Measurements from ENCODE around the gene RSBN1.
"Not testable (repeated sequence)": the region's sequence is repeated elsewhere in the genome, so short reads cannot be mapped to it uniquely, and the experiment has no call there.

The RSBN1 gene

GRCh38 chr1:113744114-113744513, 68.2 kb downstream of the RSBN1 start:
- no peak for DNase-seq (ENCODE audit: low spot score)

DNA sequence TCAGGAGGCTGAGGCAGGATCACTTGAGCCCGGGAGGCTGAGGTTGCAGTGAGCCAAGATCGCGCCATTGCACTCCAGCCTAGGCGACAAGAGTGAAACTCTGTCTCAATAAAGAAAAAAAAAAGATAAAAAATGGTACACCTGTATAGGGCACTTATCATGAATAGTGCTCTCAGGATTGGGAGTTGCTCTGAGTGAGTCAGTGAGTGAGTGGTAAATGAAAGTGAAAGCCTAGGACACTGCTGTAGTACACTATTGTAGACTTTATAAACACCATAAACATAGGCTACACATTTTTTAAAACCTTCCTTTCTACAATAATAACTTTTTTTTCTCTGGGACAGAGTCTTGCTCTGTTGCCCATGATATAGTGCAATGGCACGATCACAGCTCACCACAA, 69.8 kb downstream of the RSBN1 start:
- DNase-seq (ENCODE audit: low spot score): peak; percentile 4

GRCh38 chr1:113734357-113735055, 77.8 kb downstream of the RSBN1 start:
- DNase-seq (ENCODE audit: low spot score): peak; percentile 34

GRCh38 chr1:113732802-113733201, 79.5 kb downstream of the RSBN1 start:
- no peak for DNase-seq (ENCODE audit: low spot score)

DNA sequence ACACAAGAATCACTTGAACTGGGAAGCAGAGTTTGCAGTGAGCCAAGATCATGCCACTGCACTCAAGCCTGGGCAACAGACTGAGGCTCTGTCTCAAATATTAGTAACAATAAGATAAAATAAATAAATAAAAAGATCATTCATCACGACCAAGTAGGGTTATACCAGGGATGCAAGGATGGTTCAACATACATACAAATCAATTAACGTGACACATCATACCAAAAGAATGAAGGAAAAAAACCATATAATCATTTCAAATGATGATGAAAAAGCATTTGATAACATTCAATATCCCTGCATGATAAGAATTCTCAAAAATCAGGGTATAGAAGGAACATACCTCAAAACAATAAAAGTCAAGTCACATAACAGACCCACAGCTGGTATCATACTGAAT, 91.3 kb downstream of the RSBN1 start:
- no peak for DNase-seq (ENCODE audit: low spot score)

- not testable (repeated sequence) for DNase-seq (ENCODE audit: low spot score)
Measured at GRCh38 chr1:113718621-113719020, 93.7 kb downstream of the RSBN1 start.

DNA sequence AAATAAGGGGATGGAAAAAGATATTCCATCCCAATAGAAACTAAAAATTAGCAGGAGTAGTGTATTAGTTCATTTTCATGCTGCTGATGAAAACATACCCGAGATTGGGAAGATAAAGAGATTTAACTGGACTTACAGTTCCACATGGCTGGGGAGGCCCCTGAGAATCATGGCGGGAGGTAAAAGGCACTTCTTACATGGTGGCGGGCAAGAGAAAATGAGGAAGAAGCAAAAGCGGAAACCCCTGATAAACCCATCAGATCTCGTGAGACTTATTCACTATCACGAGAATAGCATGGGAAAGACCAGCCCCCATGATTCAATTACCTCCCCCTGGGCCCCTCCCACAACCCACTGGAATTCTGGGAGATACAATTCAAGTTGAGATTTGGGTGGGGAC, 94.8 kb downstream of the RSBN1 start:
- DNase-seq (ENCODE audit: low spot score): not testable (repeated sequence)

GRCh38 chr1:113714606-113715269, 97.5 kb downstream of the RSBN1 start:
- DNase-seq (ENCODE audit: low spot score): no peak

All from activated CD4-positive, alpha-beta T cell treated with anti-CD3 and anti-CD28 coated beads, Interleukin-2, Interleukin-4, amounts not matched to agents 100 ng/mL and 50 ng/mL, durations not matched to agents 16 hours and 8 hours (primary cell).